DMS114 treated with DMSO at 0.1 percent for 48 hours (cell line): ENCODE data around the gene ST8SIA2.

ENCODE experiments used
- DNase-seq: peaks from one replicate; lab custom pipeline; 2025; ENCODE audit not compliant: unreplicated experiment; lab: John Stamatoyannopoulos, UW

ST8SIA2 gene

GRCh38 chr15:92480361-92480760 lies 86.7 kb downstream of the ST8SIA2 start:
- DNase-seq = no peak

GRCh38 chr15:92485441-92485840 lies 91.8 kb downstream of the ST8SIA2 start:
- no peak for DNase-seq

- no peak for DNase-seq
These were observed 99.0 kb downstream of the ST8SIA2 start for GRCh38 chr15:92492551-92493115.

- no peak for DNase-seq
These were observed 101.2 kb downstream of the ST8SIA2 start for GRCh38 chr15:92494806-92495336.

- DNase-seq = no peak
These were observed 101.8 kb downstream of the ST8SIA2 start for GRCh38 chr15:92495446-92495845.

- no peak for DNase-seq
These were observed 106.2 kb downstream of the ST8SIA2 start for GRCh38 chr15:92499731-92500530.

- no peak for DNase-seq
These were observed 108.7 kb downstream of the ST8SIA2 start for GRCh38 chr15:92502336-92502735.

GRCh38 chr15:92502930-92503857 lies 109.5 kb downstream of the ST8SIA2 start:
- no peak for DNase-seq

GRCh38 chr15:92503889-92504288 lies 110.2 kb downstream of the ST8SIA2 start:
- no peak for DNase-seq

- DNase-seq = no peak
These were observed 111.9 kb downstream of the ST8SIA2 start for GRCh38 chr15:92505611-92506010.

- DNase-seq = no peak
These were observed 112.8 kb downstream of the ST8SIA2 start for GRCh38 chr15:92506506-92506905.

GRCh38 chr15:92510163-92510882 lies 116.6 kb downstream of the ST8SIA2 start:
- no peak for DNase-seq
